ENCODE data around the gene FBXL14. TPM values are rescaled to one million over a fixed set of nuclear protein-coding genes. Genes with fewer than 3 reads are reported as not detected.
"Not testable (repeated sequence)": the region's sequence is repeated elsewhere in the genome, so short reads cannot be mapped to it uniquely, and the experiment has no call there.

The FBXL14 gene
- total RNA-seq, 1 experiment from 2014 or later = 19.3 TPM

DNA sequence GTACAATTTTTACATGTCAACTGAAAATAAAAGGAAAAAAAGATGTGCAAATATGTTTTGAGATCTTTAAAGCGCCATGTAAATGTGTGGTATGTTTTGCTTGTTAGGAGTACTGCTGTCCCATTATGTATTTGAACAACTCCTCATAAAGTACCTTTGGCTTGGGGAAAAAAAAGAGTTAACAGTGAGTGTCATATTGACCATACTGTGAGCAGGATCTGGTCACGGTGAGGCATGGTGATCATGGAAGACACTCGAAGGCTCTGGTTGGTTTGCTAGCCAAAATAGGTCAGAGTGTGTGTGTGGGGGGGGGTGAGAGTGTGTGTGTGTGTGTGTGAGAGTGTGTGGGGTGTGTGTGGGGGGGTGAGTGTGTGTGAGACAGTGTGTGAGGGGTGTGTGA lies 10.1 kb upstream of the FBXL14 start:
- Histone ChIP-seq H3K4me3 (ENCODE audit: low read depth, low read length, poor library complexity, severe bottlenecking) (no peak overlapping the region), H3K36me3 (ENCODE audit: insufficient read depth, low read length, poor library complexity, severe bottlenecking) (no peaks in the 10 kb centered on the region), H3K27me3 (replicated peaks; ENCODE audit: insufficient read depth, low read depth, low read length, poor library complexity) (no peaks in the 10 kb centered on the region), H3K9me3 (ENCODE audit: low read depth, low read length, poor library complexity, severe bottlenecking) (no peaks in the 10 kb centered on the region), H3K27ac (ENCODE audit: low read depth, low read length, poor library complexity, severe bottlenecking) (no peak overlapping the region), H3K4me1 (ENCODE audit: insufficient read depth, low read length, poor library complexity, severe bottlenecking) (peaks cover 38% of the 10 kb centered on the region)
- CTCF ChIA-PET = interaction anchor here (0.6 to 1.9 kb wide), 2 partner anchors 194 to 486 kb away, joined by 4 to 10 read pairs; no protein-coding TSS in a partner anchor
- POLR2A ChIA-PET (ENCODE audit: low non-redundant PET) = no interaction called here
- TF ChIP-seq EZH2 (IDR thresholded peaks at IDR 0.05; ENCODE audit: borderline replicate concordance, low read depth, low read length, poor library complexity, severe bottlenecking) = no peak
- TF ChIP-seq, protein P1, sequence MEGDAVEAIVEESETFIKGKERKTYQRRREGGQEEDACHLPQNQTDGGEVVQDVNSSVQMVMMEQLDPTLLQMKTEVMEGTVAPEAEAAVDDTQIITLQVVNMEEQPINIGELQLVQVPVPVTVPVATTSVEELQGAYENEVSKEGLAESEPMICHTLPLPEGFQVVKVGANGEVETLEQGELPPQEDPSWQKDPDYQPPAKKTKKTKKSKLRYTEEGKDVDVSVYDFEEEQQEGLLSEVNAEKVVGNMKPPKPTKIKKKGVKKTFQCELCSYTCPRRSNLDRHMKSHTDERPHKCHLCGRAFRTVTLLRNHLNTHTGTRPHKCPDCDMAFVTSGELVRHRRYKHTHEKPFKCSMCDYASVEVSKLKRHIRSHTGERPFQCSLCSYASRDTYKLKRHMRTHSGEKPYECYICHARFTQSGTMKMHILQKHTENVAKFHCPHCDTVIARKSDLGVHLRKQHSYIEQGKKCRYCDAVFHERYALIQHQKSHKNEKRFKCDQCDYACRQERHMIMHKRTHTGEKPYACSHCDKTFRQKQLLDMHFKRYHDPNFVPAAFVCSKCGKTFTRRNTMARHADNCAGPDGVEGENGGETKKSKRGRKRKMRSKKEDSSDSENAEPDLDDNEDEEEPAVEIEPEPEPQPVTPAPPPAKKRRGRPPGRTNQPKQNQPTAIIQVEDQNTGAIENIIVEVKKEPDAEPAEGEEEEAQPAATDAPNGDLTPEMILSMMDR (conservative IDR thresholded peaks at IDR 0.05; ENCODE audit: low read depth, low read length) = no peak
- no peak for DNase-seq (ENCODE audit: low spot score)
- BruUV-seq (replicated peaks) = no TSS peak
- intact Hi-C loops (cut with micrococcal nuclease; ENCODE audit: unreplicated experiment) = no loop called here

DNA sequence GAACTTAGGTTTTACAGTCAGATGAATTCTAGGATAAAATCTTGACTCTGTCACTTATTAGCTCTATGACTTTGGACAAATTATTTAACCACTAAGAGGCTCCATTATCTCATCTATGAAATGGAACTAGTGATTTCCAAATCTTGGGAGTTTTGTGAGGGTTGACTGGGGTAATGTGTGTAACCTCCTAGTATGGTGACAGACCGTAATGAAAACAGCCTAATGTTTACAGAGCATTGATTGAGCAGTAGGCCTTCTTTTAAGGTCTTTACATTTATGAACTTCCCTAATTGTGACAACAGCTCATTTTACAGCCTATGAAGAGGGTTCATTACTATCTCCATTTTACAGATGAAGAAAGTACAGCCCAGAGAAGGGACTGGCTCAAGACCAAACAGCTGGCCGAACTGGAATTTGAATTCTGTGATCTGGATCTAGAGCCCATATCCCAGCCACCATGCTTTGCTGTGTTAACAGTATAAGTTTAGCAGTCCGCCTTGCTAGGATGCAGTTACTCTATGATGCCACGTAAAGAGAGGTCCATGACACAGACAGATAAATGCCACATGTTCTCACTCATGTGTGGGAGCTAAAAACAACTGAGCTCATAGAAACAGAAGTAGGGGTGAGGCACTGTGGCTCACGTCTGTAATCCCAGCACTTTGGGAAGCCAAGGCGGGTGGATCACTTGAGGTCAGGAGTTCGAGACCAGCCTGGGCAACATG lies 9.1 kb upstream of the FBXL14 start:
- DNase-seq (ENCODE audit: low spot score) = no peak
- ChIA-PET POLR2A (ENCODE audit: low non-redundant PET) (no interaction called here), CTCF (interaction anchor here (0.6 kb wide), 1 partner anchor 30 kb away, joined by 9 read pairs; no protein-coding TSS in a partner anchor)
- Histone ChIP-seq H3K4me3 (ENCODE audit: low read depth, low read length, poor library complexity, severe bottlenecking) (no peak overlapping the region), H3K9me3 (ENCODE audit: low read depth, low read length, poor library complexity, severe bottlenecking) (no peaks in the 10 kb centered on the region), H3K27ac (ENCODE audit: low read depth, low read length, poor library complexity, severe bottlenecking) (no peak overlapping the region), H3K36me3 (ENCODE audit: insufficient read depth, low read length, poor library complexity, severe bottlenecking) (no peaks in the 10 kb centered on the region), H3K27me3 (replicated peaks; ENCODE audit: insufficient read depth, low read depth, low read length, poor library complexity) (no peaks in the 10 kb centered on the region), H3K4me1 (ENCODE audit: insufficient read depth, low read length, poor library complexity, severe bottlenecking) (peaks cover 29% of the 10 kb centered on the region)
- BruUV-seq (replicated peaks) = no TSS peak
- intact Hi-C loops (cut with micrococcal nuclease; ENCODE audit: unreplicated experiment) = no loop called here
- no peak for TF ChIP-seq EZH2 (IDR thresholded peaks at IDR 0.05; ENCODE audit: borderline replicate concordance, low read depth, low read length, poor library complexity, severe bottlenecking)
- TF ChIP-seq, protein P1 (conservative IDR thresholded peaks at IDR 0.05; ENCODE audit: low read depth, low read length) = no peak

DNA sequence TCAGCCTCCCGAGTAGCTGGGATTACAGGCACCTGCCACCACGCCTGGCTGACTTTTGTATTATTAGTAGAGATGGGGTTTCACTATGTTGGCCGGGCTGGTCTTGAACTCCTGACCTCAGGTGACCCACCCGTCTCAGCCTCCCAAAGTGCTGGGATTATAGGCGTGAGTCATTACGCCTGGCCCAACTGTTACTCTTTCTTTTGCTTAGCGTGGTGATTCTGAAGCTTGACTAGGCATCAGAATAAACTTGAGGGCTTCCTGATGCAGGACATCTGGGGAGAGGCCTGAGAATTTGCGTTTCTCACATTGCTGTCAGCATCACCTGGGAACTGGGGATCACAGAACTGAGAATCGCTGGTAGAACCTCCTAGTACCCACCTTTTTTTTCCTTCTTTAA lies 8.3 kb upstream of the FBXL14 start:
- intact Hi-C loops (cut with micrococcal nuclease; ENCODE audit: unreplicated experiment); BruUV-seq (replicated peaks): not testable (repeated sequence)

DNA sequence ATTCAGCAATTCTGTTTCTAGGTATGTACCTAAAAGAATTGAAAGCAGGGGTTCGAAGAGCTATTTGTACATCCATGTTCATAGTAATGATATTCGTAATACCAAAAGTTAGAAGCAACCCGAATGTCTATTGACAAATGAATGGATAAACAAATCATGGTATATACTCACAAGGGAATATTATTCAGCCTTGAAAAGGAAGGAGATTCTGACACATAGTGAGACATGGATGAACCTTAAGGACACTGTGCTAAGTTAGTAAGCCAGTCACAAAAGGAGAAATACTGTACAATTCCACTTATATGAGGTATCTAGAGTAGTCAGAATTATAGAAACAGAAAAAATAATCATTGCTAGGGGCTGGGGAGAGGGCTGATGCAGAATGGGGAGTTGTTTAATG lies 4.4 kb upstream of the FBXL14 start:
- Histone ChIP-seq H3K4me1 (ENCODE audit: insufficient read depth, low read length, poor library complexity, severe bottlenecking) (peaks cover 6% of the 10 kb centered on the region), H3K4me3 (ENCODE audit: low read depth, low read length, poor library complexity, severe bottlenecking) (no peak overlapping the region), H3K36me3 (ENCODE audit: insufficient read depth, low read length, poor library complexity, severe bottlenecking) (no peaks in the 10 kb centered on the region), H3K9me3 (ENCODE audit: low read depth, low read length, poor library complexity, severe bottlenecking) (no peaks in the 10 kb centered on the region), H3K27ac (ENCODE audit: low read depth, low read length, poor library complexity, severe bottlenecking) (no peak overlapping the region), H3K27me3 (replicated peaks; ENCODE audit: insufficient read depth, low read depth, low read length, poor library complexity) (no peaks in the 10 kb centered on the region)
- no peak for DNase-seq (ENCODE audit: low spot score)
- TF ChIP-seq, protein P1 (conservative IDR thresholded peaks at IDR 0.05; ENCODE audit: low read depth, low read length) = no peak
- no peak for TF ChIP-seq EZH2 (IDR thresholded peaks at IDR 0.05; ENCODE audit: borderline replicate concordance, low read depth, low read length, poor library complexity, severe bottlenecking)
- no TSS peak for BruUV-seq (replicated peaks)
- intact Hi-C loops (cut with micrococcal nuclease; ENCODE audit: unreplicated experiment) = loop anchor here (10.0 kb wide), 1 partner anchor 844 kb away; the partner anchor contains the start of gene WNK1
- ChIA-PET POLR2A (ENCODE audit: low non-redundant PET) (no interaction called here), CTCF (no interaction called here)

More for the DNA sequence above, 8.3 kb upstream of the FBXL14 start:
- H3K36me3 ChIP-seq (ENCODE audit: insufficient read depth, low read length, poor library complexity, severe bottlenecking); DNase-seq (ENCODE audit: low spot score); POLR2A ChIA-PET (ENCODE audit: low non-redundant PET); H3K27me3 ChIP-seq (replicated peaks; ENCODE audit: insufficient read depth, low read depth, low read length, poor library complexity); H3K9me3 ChIP-seq (ENCODE audit: low read depth, low read length, poor library complexity, severe bottlenecking); H3K27ac ChIP-seq (ENCODE audit: low read depth, low read length, poor library complexity, severe bottlenecking); H3K4me3 ChIP-seq (ENCODE audit: low read depth, low read length, poor library complexity, severe bottlenecking): not testable (repeated sequence)
- peaks cover 22% of the 10 kb centered on the region for H3K4me1 ChIP-seq (ENCODE audit: insufficient read depth, low read length, poor library complexity, severe bottlenecking)
- CTCF ChIA-PET = interaction anchor here (0.6 kb wide), 1 partner anchor 31 kb away, joined by 9 read pairs; no protein-coding TSS in a partner anchor
